Cardiac septum (tissue), 1 donor: ENCODE results near the gene RPH3AL. TPM values are rescaled to one million over a fixed set of nuclear protein-coding genes. Genes with fewer than 3 reads are reported as not detected.
A peak's percentile ranks its signal among the peaks of the same experiment; 100 is the strongest.

Source experiments
- DNase-seq: peaks from one replicate; pipeline ENCODE4 v3.0.0-alpha.2; 2020; ENCODE audit warnings: low spot score
- intact Hi-C: fragments of 100-400 bp; cut with DNase I; formaldehyde crosslinking; loops from one replicate; pipeline ENCODE4 v1.14.0; 2022
- total RNA-seq: library from RNA; stranded (reverse); fragmentation: NEBNext Ultra II Directional; extraction: Animal tissue kit (Norgen Biotek cat#: 25700); gene quantifications from one replicate; pipeline ENCODE4 v1.2.1, GENCODE V29; 2021
- donor health status: DM: no; HTN: no; CAD: no.

RPH3AL gene
- total RNA-seq, 1 donor from 2014 or later = 5.5 TPM

DNA sequence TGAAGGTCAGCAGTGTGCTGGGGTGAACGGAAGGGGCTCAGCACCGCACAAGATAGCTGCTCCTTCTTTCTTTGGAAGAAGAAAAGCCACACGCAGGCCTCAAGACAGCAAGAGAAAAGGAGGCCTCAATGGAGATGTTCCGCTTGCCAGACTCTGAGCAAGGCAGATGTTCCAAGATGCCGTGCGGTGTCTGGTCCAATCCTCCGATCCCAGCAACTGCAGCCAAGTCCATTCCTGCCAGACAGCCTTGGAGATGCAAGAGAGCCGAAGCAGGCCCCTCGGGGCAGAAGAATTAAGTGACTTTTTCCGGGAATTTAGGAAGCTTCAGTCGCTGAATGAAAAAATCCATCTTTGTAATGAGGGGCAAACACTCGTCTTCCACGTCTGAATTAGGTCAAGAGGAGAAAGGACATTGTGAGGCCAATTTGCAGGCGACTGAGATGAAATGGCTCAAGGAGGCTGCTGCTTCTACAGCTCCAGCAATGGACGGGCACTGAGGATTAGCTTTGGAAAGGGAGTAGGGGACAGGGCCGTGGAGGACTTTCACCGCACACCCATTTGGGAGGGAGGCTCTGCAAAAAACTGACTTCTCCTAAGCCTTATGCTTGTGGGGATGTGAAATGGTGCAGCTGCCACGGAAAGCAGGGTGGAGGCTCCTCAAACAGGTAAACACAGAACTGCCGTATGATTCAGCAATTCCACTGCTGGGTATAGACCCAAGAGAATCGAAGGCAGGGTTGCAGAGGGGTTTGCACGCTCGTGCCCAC lies 44.7 kb downstream of the RPH3AL start:
- intact Hi-C loops = no loop called here
- DNase-seq = no peak

DNA sequence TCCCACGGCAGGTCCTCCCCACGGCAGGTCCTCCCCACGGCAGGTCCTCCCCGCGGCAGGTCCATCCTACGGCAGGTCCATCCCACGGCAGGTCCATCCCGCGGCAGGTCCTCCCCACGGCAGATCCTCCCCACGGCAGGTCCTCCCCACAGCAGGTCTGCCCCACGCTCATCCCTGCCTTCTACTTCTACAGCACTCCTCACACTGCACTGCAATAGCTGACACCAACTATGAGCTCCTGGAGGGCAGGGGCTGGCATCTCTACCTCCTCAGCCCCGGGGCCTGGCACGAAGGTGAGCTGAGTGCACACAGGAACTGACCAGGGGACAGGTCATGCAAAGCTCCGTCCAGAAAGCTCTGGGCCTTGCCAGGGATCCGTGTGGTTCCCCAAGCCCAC lies 45.3 kb downstream of the RPH3AL start:
- DNase-seq = no peak
- intact Hi-C loops = no loop called here

DNA sequence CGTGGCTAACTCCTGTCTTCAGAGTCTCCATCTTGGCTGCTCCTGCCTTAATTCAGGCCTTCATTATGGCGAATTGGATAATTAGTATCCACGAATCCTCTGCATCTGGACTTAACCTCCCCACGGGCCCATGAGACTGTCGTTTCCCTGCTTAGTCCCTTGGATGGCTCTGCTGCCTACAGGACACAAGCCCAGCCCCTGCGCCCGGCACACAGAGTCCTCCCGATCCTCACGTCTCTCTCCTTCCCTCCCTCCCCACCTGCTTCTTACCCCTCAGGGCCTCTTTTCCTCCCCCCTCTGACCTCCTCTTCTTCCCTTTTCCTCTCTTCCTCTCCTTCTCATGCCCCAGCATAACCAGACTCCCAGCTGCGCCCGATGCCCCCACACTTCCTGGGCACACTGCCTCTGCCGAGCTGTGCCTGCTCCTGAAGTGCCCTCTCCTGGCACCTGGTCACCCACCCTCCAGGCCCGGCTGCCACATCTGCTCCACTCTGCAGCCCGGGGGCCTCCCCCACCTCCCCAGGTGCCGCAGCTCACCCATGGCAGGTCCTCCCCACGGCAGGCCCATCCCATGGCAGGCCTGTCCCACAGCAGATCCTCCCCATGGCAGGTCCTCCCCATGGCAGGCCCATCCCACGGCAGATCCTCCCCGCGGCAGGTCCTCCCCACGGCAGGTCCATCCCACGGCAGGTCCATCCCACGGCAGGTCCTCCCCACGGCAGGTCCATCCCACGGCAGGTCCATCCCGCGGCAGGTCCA lies 45.9 kb downstream of the RPH3AL start:
- intact Hi-C loops = no loop called here
- no peak for DNase-seq

DNA sequence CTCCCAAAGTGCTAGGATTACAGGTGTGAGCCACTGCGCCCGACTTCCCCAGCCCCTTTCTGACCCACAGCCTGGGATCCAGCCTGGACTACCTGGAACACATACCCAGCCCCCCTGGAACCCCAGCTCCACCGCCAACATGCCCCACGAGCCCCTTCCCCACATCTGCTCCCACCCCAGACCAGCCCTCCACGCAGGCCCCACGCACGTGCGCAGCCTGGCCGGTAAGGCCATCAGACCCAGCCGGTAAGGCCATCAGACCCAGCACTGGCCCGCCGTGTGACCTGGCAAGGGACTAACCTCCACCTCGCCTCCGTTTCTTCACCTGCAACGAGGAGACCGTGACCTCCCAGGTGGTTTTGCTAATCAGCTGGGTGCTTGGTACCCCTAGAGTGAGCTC lies 46.5 kb downstream of the RPH3AL start:
- intact Hi-C loops = no loop called here
- no peak for DNase-seq

DNA sequence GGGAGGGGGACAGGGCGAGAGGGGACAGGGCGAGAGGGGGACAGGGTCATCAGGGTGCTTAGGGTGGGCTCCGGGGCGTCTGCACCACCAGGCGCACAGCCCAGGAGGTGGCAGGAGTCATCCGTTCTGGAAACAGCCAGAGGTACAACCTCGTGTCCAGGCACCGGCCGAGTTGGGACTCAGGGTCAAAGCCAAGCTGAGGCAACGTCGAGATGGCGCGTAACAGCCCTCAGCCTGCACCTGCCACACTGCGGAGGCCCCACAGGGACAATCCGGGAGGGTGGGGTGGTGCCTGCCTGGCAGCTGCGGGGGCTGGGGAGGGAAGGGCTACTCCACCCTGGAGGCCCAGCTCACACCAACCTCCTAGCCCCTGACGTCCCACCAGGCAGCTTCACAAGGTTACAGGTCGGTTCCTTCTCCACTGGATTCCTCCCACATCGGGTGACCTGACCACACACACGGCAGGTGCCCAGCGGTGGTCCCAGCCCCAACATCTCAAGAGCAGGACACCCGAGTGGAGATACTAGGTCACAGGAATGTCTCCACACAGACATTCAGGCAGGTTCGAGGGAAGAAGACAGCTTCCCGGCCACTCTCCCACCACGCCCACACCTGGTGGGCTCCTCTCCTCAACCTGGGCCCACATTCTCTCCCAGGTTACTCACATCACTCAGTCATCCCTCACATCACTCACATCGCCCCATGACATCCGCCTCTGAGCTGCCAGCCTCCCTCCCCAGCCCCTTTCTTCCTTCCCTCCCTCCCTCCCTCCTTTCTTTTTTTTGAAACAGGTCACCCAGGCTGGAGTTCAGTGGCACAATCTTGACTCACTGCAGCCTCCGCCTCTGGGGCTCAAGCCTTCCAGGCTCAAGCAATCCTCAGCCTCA lies 47.3 kb downstream of the RPH3AL start:
- DNase-seq = no peak

DNA sequence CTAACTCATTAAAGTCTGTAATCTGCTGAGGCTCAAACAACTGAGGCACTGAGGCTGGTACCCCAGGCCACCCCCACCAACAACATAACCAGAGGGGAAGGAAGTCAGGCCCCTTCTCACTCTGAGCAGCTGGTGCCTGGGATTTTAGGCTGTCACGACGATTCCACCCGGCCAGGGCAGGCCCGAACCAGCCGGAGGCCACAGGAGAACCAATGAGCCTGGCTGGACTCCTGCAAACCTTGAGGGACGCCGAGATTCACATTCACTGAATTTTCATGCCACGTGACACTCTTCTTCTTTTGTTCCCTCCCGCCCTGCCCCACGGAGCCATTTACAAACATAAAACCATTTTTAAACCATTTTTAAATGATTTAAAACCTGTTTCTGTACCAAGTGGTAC lies 48.1 kb downstream of the RPH3AL start:
- intact Hi-C loops = no loop called here
- DNase-seq = no peak

More for the DNA sequence above, 47.3 kb downstream of the RPH3AL start:
- intact Hi-C loops = no loop called here

DNA sequence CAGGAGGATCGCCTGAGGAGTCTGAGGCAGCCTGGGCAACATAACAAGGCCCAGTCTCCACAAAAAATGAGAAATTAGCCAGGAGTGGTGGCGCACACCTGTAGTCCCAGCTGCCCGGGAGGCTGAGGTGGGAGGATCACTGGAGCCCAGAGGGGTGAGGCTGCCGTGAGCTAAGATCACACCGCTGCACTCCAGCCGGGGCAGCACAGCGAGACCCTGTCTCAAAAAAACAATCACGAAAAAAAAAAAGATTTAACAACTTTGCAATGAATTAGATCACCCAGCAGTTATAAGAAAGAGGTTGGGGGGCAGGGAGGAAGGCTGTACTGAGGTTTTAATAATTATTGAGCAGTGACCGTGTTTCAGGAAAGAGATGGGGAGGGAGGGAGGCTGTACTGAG lies 49.4 kb downstream of the RPH3AL start:
- intact Hi-C loops = no loop called here
- no peak for DNase-seq

DNA sequence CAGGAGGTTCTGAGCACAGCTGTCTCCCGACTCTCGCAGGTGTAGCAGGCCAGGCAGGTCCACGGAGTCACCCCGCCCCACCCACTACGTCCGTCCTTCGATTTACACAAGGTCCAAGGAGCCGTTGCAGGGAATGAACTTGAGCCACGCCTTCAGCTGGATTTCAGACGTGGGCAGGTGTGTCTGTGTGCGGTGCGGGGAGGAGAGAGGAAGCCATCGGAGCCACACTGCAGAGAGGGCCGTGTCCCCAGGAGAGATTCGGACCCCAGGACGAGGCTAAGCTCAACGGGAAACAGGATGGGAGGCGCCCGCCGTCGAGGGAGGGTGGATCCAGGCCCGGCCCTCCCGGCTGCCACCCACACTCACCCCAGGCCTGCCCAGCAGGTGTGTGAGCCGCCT lies 50.3 kb downstream of the RPH3AL start:
- intact Hi-C loops = no loop called here
- no peak for DNase-seq

DNA sequence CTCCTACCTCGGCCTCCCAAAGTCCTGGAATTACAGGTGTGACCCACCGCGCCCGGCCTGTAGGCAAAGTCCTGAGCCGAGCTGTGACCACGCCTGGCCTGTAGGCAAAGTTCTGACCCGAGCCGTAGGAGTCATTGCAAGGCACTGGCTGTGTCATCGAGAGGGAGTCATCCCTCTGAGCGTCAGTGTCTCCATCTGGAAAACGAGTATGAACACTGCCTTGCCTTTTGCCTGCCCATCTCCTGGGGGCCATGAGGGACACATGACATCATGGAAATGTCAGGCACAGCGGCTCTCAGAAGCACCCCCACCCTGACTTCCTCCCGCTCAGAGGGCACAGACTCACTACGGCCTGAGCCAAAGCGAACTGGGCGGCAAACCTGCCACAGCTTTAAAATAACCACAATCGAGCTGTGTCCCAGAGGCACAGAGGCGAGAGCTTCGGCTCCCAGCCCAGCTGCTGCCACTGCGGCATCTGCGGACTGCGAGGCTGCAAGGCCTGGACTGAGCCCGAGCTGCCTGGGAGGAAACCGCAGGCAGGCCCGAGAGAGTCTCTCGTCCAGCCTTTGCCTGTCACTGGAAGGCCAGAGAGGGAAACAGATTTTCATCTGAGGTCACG lies 50.8 kb downstream of the RPH3AL start:
- intact Hi-C loops = no loop called here
- DNase-seq = peak; percentile 49

DNA sequence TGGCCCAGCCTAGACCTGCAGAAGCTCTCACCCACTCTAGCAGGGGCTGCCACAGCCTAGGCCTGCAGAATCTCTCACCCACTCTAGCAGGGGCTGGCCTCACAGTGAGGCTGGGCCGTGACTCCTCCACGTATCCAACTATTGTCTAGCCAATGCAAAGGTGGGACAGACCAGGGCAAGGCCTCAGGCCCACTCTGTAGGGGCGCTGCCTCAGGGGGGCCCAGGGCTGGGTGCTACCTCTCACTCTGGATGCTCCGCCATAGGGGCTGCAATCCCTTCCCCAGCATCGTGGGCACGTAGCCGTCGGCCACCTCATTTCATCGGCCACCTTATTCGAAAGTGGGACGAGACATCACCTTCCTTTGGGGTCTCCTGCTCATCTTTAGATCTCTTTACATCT lies 51.7 kb downstream of the RPH3AL start:
- intact Hi-C loops = no loop called here
- peak; percentile 10 for DNase-seq

DNA sequence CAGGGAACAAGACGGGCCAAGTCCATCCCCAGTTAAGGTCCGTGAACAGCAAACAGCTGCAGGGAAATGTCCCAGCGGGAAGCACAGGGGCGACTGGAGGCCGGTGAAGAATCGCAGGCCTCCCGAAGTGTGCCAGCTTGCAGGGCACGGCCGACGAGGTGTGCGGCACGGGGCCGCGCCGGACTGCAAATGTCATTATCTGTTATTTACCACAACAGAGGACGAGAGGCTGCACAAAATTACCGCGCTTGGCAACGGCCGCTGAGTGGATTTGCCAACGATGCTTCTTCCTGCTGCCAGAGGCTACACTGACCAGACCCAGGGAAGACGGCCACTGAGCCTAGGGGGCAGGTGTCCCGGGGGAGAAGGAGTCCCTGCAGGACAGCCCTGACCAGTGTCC lies 53.1 kb downstream of the RPH3AL start:
- DNase-seq = peak; percentile 33
- intact Hi-C loops = no loop called here

DNA sequence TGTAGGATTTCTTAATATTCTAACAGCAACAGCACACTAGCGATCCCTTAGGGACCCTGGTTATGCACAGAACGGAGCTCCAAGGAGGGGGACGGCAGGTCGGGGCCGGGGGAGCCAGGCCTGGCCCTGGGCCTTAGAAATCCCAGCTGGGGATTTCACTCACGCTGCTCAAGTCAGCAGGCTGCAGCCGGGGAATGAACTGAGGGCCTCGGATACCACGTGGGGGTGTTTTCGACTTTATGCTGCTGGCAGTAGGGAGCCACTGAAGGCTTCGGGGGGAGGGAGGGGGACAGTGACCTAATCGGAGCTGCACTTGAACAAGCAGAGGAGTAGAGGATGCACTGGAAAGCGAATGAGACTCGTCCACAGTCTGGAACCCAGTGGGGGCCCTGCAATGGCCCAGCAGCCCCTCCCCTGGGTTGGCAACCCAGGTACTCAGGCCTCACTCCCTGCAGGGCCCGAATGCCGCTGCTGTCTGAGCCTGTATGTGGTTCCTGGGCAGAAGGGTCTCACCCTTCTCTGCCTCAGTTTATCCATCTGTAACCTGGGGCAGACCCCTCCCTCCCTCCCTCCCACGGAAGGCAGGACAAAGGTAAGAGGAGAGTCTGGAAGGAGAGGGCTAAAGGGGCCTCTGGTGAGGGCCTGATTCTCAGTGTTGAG lies 53.7 kb downstream of the RPH3AL start:
- intact Hi-C loops = no loop called here
- peak; percentile 77 for DNase-seq

DNA sequence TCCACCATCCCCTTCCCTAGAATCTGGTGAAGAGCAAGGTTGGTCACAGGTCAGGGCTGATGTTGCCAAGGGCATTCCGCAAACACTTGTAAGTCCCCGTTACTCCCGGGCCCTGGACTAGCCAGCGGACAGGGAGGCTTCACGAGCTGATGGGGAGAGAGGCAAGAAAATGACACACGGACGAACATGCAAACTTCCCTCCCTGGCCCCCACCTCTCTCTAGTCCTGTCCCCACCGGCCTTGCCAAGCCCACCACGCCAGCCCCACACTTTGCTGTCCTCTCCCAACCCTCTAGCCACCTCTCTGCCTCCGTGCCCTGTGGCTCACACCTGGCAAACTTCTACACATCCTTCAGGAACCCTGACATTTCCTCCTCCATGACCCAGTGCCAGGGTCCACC lies 54.8 kb downstream of the RPH3AL start:
- DNase-seq = peak; percentile 70

DNA sequence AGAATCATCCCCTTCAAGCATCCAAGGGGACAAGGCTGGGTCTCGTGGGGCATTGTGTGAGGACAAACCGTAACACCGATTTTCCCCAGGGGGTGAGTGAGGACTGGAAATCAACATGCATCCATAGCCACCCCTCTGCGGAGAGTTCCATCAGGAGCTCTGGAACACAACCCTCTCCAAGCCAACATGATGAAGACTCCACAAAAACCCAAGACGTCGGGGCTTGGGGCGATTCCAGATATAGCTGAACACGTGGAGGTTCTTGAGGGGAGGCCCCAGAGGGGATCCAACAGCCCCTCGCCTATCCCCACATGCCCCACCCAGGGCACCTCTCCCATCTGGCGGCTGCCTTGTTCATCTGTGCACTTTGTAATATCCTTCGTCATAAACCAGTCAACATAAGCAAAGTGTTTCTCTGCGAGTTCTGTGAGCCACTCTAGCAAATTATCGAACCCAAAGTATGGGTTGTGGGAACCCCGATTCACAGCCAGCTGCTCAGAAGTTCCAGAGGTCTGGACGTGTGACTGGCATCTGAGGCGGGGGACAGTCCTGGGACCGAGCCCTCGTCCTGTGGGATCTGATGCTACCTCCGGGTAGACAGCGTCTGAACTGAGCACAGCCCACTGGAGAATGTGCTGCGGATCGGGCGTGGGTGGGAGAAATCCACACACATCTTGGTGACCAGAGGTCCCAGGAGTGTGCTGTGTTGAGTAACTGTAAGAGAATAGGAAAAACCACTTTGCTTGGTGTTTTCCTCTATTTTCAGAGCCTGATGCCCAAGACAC lies 55.5 kb downstream of the RPH3AL start:
- intact Hi-C loops = no loop called here
- peak; percentile 65 for DNase-seq

More for the DNA sequence above, 54.8 kb downstream of the RPH3AL start:
- intact Hi-C loops = no loop called here

DNA sequence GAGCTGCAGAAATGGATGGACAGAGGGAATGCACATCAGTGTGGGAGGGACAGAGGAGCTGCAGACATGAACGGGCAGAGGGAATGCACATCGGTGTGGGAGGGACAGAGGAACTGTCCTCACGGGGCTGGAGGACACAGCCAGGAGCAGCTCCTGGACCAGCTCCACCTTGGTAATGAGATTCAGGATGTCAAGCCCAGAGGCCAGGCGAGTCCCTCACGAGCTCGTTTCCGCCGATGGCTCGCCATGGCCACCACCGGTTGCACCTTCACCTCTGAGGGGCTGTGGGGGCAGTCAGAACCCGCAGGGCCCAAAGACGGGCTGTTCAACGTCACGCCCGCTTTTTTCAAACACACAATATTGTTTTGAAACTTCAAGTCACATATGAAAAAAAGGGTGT lies 56.2 kb downstream of the RPH3AL start:
- peak; percentile 56 for DNase-seq

DNA sequence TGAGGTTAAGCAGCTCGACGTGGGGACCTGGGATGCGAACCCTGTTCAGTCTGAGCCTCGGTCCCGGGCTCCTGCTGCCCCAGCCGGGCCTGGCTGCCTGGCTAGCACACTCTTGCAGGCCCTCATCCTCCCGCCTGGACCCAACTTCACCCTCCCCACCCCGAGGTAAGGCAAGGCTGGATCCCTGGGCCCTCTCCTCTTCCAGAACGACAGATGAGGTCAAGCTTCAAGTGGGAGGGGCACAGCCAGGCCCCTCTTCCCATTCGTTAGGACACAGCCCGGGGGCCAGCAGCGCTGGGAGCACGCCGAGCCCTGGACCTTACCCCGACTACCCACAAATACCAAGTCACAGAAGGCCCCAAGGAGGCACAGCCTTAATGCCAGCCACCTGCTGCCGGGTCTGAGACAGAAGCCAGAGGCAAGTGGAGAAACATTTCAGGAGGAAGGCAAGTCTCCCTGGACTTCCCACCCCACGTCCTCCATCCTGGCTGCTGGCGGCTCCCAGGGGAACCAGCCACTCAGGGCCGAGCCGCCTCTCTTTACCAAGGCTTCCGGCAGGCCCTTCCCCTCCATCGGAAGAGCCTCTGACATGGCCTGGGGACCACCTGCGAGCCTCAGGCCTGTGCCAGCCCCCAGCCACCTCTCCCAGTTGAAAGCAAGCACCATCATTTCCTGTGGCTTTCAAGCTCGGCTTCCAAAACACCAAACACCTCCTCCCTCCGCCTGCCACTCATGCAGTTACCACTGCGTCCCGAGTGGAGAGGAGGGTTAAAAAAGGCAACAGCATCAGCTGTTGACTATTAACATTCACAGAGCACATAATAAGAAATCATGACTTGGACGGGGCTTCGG lies 59.9 kb downstream of the RPH3AL start:
- intact Hi-C loops = no loop called here
- peak; percentile 73 for DNase-seq

More for the DNA sequence above, 56.2 kb downstream of the RPH3AL start:
- intact Hi-C loops = no loop called here

DNA sequence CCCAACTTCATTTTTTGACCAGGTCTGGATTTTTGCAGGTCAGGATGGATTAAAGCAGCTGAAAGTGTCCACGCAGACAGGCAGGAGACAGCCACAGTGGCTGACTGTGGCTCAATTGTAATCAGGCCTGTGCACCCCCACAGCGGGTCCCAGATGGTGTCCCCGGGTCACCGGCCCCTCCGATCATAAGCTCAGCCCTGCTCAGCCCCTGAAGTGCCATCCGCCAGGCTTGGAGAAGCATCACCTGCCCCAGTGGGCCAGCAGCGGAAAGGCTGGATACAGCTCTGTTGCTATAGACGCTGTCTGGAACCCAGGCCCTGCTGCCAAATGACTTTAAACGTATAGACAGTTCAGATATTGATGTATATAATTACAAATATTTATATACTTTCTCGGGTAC lies 60.6 kb downstream of the RPH3AL start:
- intact Hi-C loops = no loop called here
- peak; percentile 56 for DNase-seq

DNA sequence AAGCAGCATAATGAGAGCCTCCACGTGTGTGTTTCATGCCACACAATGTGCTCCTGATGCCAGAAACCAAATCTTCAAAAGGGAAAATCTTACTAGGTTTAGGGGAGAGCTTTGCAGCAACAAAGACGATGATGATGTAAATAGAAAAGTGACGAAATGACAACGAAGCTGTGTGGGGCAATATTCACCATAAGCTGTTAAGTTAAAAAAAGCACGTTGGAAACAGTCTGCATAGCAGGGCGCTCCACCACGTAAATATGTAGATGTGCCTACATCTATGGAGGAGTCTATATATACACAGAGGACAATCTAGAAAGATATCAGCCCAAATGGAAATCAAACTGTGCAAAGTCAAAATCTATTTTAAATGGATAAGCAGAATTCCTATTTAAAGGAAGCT lies 61.0 kb downstream of the RPH3AL start:
- DNase-seq = no peak
- intact Hi-C loops = no loop called here
